GM23338 (cell line): ENCODE results near the gene GIMAP7. TPM values are rescaled to one million over a fixed set of nuclear protein-coding genes. Genes with fewer than 3 reads are reported as not detected.

ENCODE experiments used
- ATAC-seq: fragments of 200-7000 bp; cut with Tn5 transposase; 3 replicates; pipeline ENCODE4 v1.9.1; 2020
- DNase-seq: peaks from one replicate; pipeline ENCODE4 v3.0.0-alpha.2; 2015; ENCODE audit warnings: low spot score
- H2AFZ ChIP-seq: fragments of 200-600 bp; sonication (generic); 2 replicates; pipeline ENCODE4 v1.8.0; 2016; ENCODE audit warnings: antibody characterized with exemption, mild to moderate bottlenecking, moderate library complexity
- H3F3A ChIP-seq: fragments of 200-600 bp; sonication (generic); replicated peaks from 2 replicates; pipeline ENCODE4 v1.8.0; 2017; ENCODE audit warnings: antibody characterized with exemption, mixed run types, low read depth
- H3K27ac ChIP-seq: fragments of 200-600 bp; sonication (generic); 2 replicates; pipeline ENCODE4 v1.6.1; 2016; ENCODE audit warnings: low read depth
- H3K27me3 ChIP-seq: fragments of 200-600 bp; sonication (generic); 2 replicates; pipeline ENCODE4 v1.8.0; 2016; ENCODE audit warnings: mild to moderate bottlenecking, mixed run types, moderate library complexity; ENCODE audit not compliant: insufficient read depth
- H3K36me3 ChIP-seq: fragments of 200-600 bp; sonication (generic); 2 replicates; pipeline ENCODE4 v1.8.0; 2016; ENCODE audit warnings: mild to moderate bottlenecking; ENCODE audit not compliant: insufficient read depth
- H3K4me1 ChIP-seq: fragments of 200-600 bp; sonication (generic); 2 replicates; pipeline ENCODE4 v1.8.0; 2016; ENCODE audit warnings: mild to moderate bottlenecking, moderate library complexity; ENCODE audit not compliant: insufficient read depth
- H3K4me2 ChIP-seq: fragments of 200-600 bp; sonication (generic); 2 replicates; pipeline ENCODE4 v1.7.1; 2017; ENCODE audit warnings: mixed run types
- H3K4me3 ChIP-seq: fragments of 200-600 bp; sonication (generic); 2 replicates; pipeline ENCODE4 v1.6.1; 2016; ENCODE audit warnings: mixed run types
- H3K79me2 ChIP-seq: fragments of 200-600 bp; sonication (generic); replicated peaks from 2 replicates; pipeline ENCODE4 v1.8.0; 2017; ENCODE audit warnings: mild to moderate bottlenecking; ENCODE audit not compliant: insufficient read depth
- H3K9me2 ChIP-seq: fragments of 200-600 bp; sonication (generic); 2 replicates; pipeline ENCODE4 v1.8.0; 2017; ENCODE audit not compliant: insufficient read depth
- H4K20me1 ChIP-seq: fragments of 200-600 bp; sonication (generic); replicated peaks from 2 replicates; pipeline ENCODE4 v1.8.0; 2017; ENCODE audit warnings: mild to moderate bottlenecking; ENCODE audit not compliant: insufficient read depth
- H3K27ac Mint-ChIP-seq: 2 replicates; pipeline ENCODE4 v1.8.0; 2020; ENCODE audit warnings: inconsistent platforms, mild to moderate bottlenecking, moderate library complexity, mixed read lengths
- H3K27me3 Mint-ChIP-seq: 3 replicates; pipeline ENCODE4 v1.8.0; 2022; ENCODE audit warnings: low read depth, mild to moderate bottlenecking, moderate library complexity, mixed read lengths, inconsistent platforms; ENCODE audit not compliant: insufficient read depth, poor library complexity
- H3K36me3 Mint-ChIP-seq: 3 replicates; pipeline ENCODE4 v1.8.0; 2021; ENCODE audit warnings: low read depth, mild to moderate bottlenecking, inconsistent platforms, moderate library complexity, mixed read lengths
- H3K4me1 Mint-ChIP-seq: 3 replicates; pipeline ENCODE4 v1.8.0; 2020; ENCODE audit warnings: mild to moderate bottlenecking, inconsistent platforms, mixed read lengths
- H3K4me3 Mint-ChIP-seq: 3 replicates; pipeline ENCODE4 v1.8.0; 2021; ENCODE audit warnings: moderate library complexity, mild to moderate bottlenecking, inconsistent platforms, mixed read lengths
- H3K9me3 Mint-ChIP-seq: 3 replicates; pipeline ENCODE4 v1.8.0; 2020; ENCODE audit warnings: moderate library complexity, mild to moderate bottlenecking, inconsistent platforms, mixed read lengths
- CREB1 ChIP-seq: fragments of 250-450 bp; sonication (Bioruptor Pico); IDR thresholded peaks from 2 replicates; pipeline ENCODE4 v1.5.0; 2020; ENCODE audit warnings: low read depth, mild to moderate bottlenecking, moderate library complexity
- CTCF ChIP-seq, 2 experiments: fragments of 200-600 bp in 1 of 2; sonication (generic) in 1 of 2; conservative IDR thresholded peaks; 2 replicates each; pipeline versions ENCODE4 v1.5.1 to v1.6.1; 2016 to 2017; ENCODE audit warnings: antibody characterized with exemption in 2 of 2, low read depth in 2 of 2, mild to moderate bottlenecking in 2 of 2, moderate library complexity in 1 of 2
- ETS1 ChIP-seq: IDR thresholded peaks from 2 replicates; pipeline ENCODE4 v1.6.1; 2016; ENCODE audit warnings: antibody characterized with exemption
- EZH2 ChIP-seq: fragments of 200-600 bp; sonication (generic); IDR thresholded peaks from one replicate; pipeline ENCODE4 v1.8.0; 2017; ENCODE audit warnings: antibody characterized with exemption, mild to moderate bottlenecking, low read depth; ENCODE audit not compliant: unreplicated experiment
- EZH2phosphoT487 ChIP-seq: fragments of 200-600 bp; sonication (generic); IDR thresholded peaks from one replicate; pipeline ENCODE4 v1.8.1; 2018; ENCODE audit warnings: antibody characterized with exemption; ENCODE audit not compliant: unreplicated experiment
- JUNB ChIP-seq: IDR thresholded peaks from one replicate; pipeline ENCODE4 v1.6.1; 2016; ENCODE audit warnings: antibody characterized with exemption; ENCODE audit not compliant: unreplicated experiment
- NANOG ChIP-seq: IDR thresholded peaks from 2 replicates; pipeline ENCODE4 v1.6.1; 2016; ENCODE audit warnings: antibody characterized with exemption, borderline replicate concordance
- POLR2AphosphoS5 ChIP-seq: IDR thresholded peaks from 2 replicates; pipeline ENCODE4 v1.6.1; 2016; ENCODE audit warnings: antibody characterized with exemption, low read depth
- REST ChIP-seq: IDR thresholded peaks from one replicate; pipeline ENCODE4 v1.6.1; 2018; ENCODE audit warnings: antibody characterized with exemption; ENCODE audit not compliant: unreplicated experiment
- STAT1 ChIP-seq: IDR thresholded peaks from one replicate; pipeline ENCODE4 v1.6.1; 2016; ENCODE audit warnings: antibody characterized with exemption; ENCODE audit not compliant: unreplicated experiment
- ZNF114 ChIP-seq: fragments of 250-450 bp; sonication (Bioruptor Pico); IDR thresholded peaks from 2 replicates; pipeline ENCODE4 v1.5.0; 2020; ENCODE audit warnings: mild to moderate bottlenecking, moderate library complexity
- ZNF331 ChIP-seq: fragments of 250-450 bp; sonication (Bioruptor Pico); IDR thresholded peaks from 2 replicates; pipeline ENCODE4 v1.5.0; 2020; ENCODE audit warnings: low read depth, mild to moderate bottlenecking, moderate library complexity
- ZNF462 ChIP-seq: fragments of 250-450 bp; sonication (Bioruptor Pico); IDR thresholded peaks from 2 replicates; pipeline ENCODE4 v1.5.0; 2020; ENCODE audit warnings: mild to moderate bottlenecking, moderate library complexity
- polyA plus RNA-seq: library from polyadenylated mRNA; unstranded; fragments of >200 nt; fragmentation: Nextera tagmentation; extraction: Ambion mirVana; gene quantifications from 2 replicates; pipeline ENCODE4 v1.2.1, GENCODE V29; 2016
- total RNA-seq: library from RNA; depleted of rRNA; stranded (reverse); fragments of >200 nt; shearing (Covaris generic); gene quantifications from 2 replicates; pipeline ENCODE4 v1.2.3, GENCODE V29; 2014

Gene GIMAP7
- total and polyA plus RNA-seq, 2 experiments from 2014 or later, result not detected

DNA sequence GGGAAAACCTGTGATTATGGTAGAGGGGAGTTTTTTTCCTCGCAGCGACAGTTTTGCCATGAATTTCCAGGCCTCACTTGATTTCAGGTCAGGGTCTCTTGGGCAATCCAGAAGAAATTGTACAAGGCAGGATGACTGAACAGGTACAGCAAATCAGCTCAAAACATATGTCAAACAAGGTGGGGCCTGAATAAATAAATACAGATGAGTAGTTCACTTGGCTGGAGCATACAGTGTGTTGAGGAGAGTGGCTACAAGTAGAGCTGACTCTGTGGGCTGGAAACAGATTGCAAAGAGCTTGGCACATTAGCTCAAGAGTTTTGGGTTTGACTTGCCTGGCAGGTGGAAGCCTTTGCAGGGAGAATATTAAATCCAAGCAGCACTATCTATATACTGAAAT, 49.3 kb upstream of the GIMAP7 start:
- H3K27me3 ChIP-seq, result 0 out of 2 replicates have a peak, but pooled peaks cover 7% of the 10 kb centered on the region
- H3K4me3 Mint-ChIP-seq, result no peak overlapping the region
- ATAC-seq, result no peak

More for the DNA sequence above, 49.3 kb upstream of the GIMAP7 start:
- no peak overlapping the region for H3K4me3 ChIP-seq
- no peaks in the 10 kb centered on the region; the same call in 2 of the 3 replicates for H3K36me3 Mint-ChIP-seq
- no peak for DNase-seq
- H3K4me2 ChIP-seq, result no peak overlapping the region
- TF ChIP-seq EZH2phosphoT487 (no peak), POLR2AphosphoS5 (no peak), ETS1 (no peak), STAT1 (no peak), ZNF331 (no peak), CTCF (conservative IDR thresholded peaks at IDR 0.05; ENCODE audit: low read depth in 2 of 2) (no peak), ZNF462 (CRISPR knock-in tag) (no peak), ZNF114 (CRISPR knock-in tag) (no peak), REST (no peak), EZH2 (no peak), JUNB (no peak), NANOG (no peak), CREB1 (CRISPR knock-in tag) (no peak)
- no peaks in the 10 kb centered on the region for H3K79me2 ChIP-seq
- H3K36me3 ChIP-seq, result no peaks in the 10 kb centered on the region
- peaks cover 11% of the 10 kb centered on the region; the same call in 1 of the 3 replicates for H3K9me3 Mint-ChIP-seq
- H3K4me1 ChIP-seq, result no peaks in the 10 kb centered on the region
- no peak overlapping the region for H3K27ac Mint-ChIP-seq
- H4K20me1 ChIP-seq, result no peaks in the 10 kb centered on the region
- H3F3A ChIP-seq, result no peaks in the 10 kb centered on the region
- peaks cover 2% of the 10 kb centered on the region for H3K27me3 Mint-ChIP-seq
- H3K4me1 Mint-ChIP-seq, result no peaks in the 10 kb centered on the region
- H3K9me2 ChIP-seq, result peaks cover 4% of the 10 kb centered on the region; the same call in 1 of the 2 replicates
- no peak overlapping the region for H3K27ac ChIP-seq
- H2AFZ ChIP-seq, result no peak overlapping the region
